DLD1 (cell line): ENCODE measurements around the gene POC1B.

Experiments used
- in situ Hi-C: cut with HindIII; loops from 2 replicates; pipeline ENCODE4 v1.10.0; 2017; ENCODE audit warnings: low sequenced_read_pairs

POC1B gene

GRCh38 chr12:89391726-89392336 lies 134.0 kb downstream of the POC1B start:
- in situ Hi-C loops, result no loop called here

- in situ Hi-C loops, result no loop called here
Observed at GRCh38 chr12:89390802-89391673, 134.8 kb downstream of the POC1B start.

DNA sequence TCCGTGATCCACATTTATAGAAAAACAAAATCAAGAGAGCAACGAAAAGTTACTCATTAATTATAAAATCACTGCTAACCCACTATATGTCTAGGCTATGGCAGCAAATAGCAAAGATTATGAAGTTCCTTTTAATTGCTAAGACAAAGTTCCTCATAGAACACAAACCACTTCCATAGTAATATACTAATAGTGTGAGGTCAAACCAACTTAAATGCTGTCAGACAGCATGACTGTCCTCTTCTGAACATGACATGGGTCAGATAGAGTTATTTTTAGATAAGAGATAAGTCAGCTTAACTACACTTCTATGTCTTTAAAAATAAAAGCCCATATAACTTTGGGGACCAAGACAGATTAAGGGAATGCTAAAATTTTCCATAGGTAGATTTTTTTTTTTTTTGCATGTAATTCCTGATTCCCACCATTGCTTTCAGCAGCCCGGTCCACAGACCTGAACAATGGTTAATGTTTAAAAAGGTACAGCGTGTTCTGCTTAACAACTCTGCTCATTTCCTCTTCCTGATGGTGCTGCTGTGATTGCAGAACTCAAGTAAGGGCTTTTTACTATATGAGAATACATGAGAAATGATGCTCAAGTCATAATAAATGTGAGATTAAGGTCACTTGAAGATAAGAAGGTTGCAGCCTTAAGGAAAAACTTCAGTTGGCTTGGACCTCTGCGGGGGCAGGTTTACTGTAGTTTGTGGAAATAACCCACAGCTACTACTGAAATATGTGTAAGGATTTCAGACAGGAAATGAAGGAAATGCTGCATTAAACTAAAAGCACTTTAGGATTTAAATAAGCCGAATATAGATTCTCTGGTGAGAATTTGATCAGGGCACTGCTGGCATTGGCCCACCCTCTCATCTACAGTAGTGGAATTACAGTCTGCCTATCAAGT lies 135.8 kb downstream of the POC1B start:
- in situ Hi-C loops, result no loop called here

DNA sequence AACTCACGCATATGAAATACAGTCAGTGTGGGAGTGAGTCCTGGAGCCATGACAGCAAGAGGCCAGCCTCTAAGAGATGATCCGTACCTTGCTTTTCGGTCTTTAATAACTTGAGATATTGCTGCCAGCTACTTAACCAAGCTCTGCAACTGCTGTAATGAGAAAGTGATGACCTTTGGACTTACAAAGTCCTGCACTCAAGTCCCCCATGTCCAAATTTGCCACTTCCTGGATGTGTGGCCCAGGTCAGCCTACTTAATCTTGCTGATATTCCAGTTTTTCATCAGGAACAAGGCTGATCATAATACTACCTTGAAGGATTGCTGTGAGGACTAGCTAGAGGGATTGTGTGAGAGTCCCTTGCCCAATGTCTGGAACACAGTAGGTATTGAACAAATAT lies 139.7 kb downstream of the POC1B start:
- in situ Hi-C loops, result no loop called here

- in situ Hi-C loops, result no loop called here
Observed at GRCh38 chr12:89384807-89385206, 141.0 kb downstream of the POC1B start.

DNA sequence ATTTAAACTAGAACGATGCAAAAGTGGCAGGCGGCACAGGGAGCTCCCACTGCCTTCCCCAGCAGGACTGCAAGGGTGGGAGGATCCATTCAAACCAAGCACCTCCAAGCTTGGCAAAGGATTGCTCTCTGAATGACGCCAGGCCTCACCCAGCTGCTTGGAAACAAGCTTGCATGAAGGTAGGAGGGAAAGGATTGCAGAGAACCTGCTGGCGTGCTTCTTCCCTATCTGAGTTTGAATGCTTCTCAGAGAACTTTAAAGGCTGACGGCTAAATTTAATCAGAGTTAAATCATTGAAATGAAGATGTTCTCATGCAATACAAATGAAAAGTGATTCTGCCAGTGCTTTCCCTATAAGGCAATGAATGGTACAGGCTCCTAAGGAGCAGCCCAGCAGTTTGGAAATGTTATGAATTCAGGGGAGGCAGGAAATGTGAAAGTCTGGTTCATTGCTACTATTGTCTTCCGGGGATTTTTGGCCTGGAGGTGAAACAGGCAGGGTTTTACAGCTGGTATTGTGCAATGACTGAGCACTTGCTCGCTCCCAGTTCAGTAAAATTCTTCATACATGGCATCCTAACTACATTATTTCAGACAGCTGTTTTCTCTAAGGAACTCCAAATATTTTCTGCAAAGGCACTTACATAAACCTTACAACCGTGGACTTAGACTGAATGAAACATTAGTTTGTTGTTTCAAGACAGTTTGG lies 141.6 kb downstream of the POC1B start:
- in situ Hi-C loops, result no loop called here

- in situ Hi-C loops, result no loop called here
Observed at GRCh38 chr12:89383235-89384049, 142.4 kb downstream of the POC1B start.

DNA sequence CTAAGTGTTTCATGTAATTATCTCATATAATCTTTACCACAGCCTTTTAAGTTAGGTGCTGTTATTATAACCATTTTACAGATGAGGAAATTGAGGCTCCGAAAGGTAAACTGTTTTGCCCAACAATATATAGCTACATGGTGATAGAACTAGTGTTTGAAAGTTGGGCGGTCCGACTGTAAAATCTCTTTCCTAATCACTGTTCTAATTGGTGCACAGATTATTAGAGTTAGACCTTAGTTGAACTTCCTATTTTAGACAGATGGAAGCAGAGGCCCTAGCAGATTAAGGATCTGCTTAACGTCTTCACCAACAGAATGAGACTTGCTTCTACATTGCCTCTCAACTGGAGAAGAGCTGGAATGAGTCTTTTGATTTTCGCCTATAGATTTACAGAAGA lies 143.5 kb downstream of the POC1B start:
- in situ Hi-C loops, result no loop called here

DNA sequence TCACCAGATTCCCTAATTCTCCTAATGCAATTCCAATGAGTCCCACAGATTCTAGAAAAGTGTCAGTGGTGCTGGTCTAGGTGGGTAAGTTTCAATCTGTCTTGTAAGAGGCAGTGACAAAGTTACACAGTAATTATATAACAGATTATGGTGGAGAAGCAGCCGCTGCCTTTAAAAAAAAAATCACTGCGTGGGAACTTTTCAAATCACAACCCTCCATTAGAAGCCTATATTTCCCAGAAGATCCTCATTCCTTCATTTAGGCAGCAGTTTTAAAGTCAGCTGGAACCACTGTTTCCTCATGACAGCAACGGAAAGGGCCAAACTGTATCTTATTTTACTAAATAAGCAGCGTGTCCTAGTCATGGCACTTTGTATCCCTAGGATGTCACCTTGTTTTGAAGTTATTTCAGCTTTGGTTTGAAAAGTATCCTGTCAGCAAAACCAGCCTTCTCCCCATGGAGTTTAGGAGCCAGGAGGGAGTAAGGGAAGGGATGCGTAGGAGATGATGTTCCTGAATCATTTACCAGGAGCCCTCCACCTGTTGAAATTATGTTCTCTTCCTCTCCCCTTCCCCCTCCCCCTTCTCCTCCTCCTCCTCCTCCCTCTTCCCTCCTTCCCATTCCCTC lies 145.9 kb downstream of the POC1B start:
- in situ Hi-C loops, result no loop called here

- in situ Hi-C loops, result no loop called here
Observed at GRCh38 chr12:89379148-89379838, 146.6 kb downstream of the POC1B start.

GRCh38 chr12:89376844-89377243 lies 149.0 kb downstream of the POC1B start:
- in situ Hi-C loops, result no loop called here

- in situ Hi-C loops, result no loop called here
Observed at GRCh38 chr12:89376202-89376529, 149.7 kb downstream of the POC1B start.

DNA sequence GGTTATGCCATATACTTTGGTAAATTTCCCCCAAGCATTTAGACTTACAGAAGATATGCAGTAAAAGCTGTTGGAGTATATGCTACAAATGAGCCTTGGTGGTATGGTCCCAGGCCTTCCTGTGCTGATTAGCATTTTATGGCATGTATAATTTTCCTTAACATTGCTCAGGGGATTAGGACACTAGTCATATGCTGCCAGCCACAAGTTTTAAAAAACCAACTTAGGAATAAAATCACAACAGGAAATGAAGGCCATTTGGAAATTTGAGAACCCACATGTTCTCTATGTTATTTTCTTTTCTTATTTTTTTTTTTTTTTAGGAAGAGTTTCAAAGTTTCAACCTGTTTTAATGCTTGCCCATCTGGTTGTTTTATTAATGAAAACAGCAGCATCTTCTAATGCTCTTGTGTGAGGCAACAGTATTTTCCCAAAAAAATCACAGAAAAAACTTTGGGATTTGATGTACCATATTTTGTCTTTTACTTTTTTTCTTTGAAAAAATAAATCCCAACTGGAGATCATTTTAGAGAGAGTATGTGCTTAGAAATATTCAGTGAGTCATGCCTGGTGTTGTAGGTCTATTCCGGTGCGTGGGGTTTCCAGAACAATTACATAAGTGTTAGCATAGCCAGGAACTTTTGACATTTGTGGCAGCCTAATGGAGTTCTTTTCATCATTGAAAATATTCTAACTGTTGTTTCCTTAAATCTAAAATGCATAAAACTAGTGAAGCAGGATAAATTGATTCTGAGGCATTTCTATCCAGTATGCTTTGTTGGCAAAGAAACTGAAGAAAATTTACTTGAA lies 151.9 kb downstream of the POC1B start:
- in situ Hi-C loops, result no loop called here

GRCh38 chr12:89372584-89373370 lies 153.1 kb downstream of the POC1B start:
- in situ Hi-C loops, result no loop called here

DNA sequence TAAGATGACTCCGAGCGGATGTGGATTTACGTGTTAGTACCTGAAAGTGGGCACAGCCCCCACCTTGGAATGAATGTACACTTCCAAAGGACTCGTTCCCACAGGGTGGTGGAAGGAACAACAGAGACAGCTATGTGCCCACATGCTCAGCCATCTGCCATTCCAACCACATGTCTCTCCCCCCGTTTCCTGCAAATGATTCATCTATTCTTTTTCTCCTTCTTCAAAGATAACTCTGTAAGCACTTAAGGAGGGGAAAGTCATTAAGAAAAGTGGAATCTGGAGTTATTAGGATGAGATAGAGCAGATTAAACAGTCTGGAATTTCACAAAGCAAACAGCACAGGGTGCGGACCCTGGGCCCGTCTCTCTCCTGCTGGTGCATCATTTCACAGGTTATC lies 155.0 kb downstream of the POC1B start:
- in situ Hi-C loops, result no loop called here

GRCh38 chr12:89370421-89370831 lies 155.4 kb downstream of the POC1B start:
- in situ Hi-C loops, result no loop called here
